Natural killer cell (primary cell): ENCODE data around the gene CYP27A1. TPM values are rescaled to one million over a fixed set of nuclear protein-coding genes. Genes with fewer than 3 reads are reported as not detected.

ENCODE experiments used
- ATAC-seq, 3 donors: fragments of 150-1000 bp in 2 of 3; fragments of 200-7000 bp in 1 of 3; cut with Tn5 transposase; 1 replicate in 1 of 3; 2 replicates in 2 of 3; pipeline ENCODE4 v1.10.0; 2021; ENCODE audit warnings: mild to moderate bottlenecking in 2 of 3, moderate library complexity in 2 of 3
- DNase-seq, 2 donors: peaks; one replicate each; pipeline versions ENCODE4 v3.0.0 to v3.0.0-alpha.2; 2013 to 2021; ENCODE audit warnings: mixed read lengths in 1 of 2
- H3K27ac ChIP-seq: one replicate; pipeline ENCODE4 v1.5.1; 2013; ENCODE audit warnings: mild to moderate bottlenecking, low read length
- H3K27me3 ChIP-seq: one replicate; pipeline ENCODE4 v1.6.1; 2013; ENCODE audit warnings: low read length; ENCODE audit not compliant: control insufficient read depth, insufficient read depth
- H3K36me3 ChIP-seq: one replicate; pipeline ENCODE4 v1.6.1; 2013; ENCODE audit warnings: low read length; ENCODE audit not compliant: control insufficient read depth, insufficient read depth
- H3K4me1 ChIP-seq: one replicate; pipeline ENCODE4 v1.6.1; 2013; ENCODE audit warnings: low read length; ENCODE audit not compliant: control insufficient read depth, insufficient read depth
- H3K4me3 ChIP-seq: one replicate; pipeline ENCODE4 v1.5.1; 2013; ENCODE audit warnings: low read length
- H3K9me3 ChIP-seq: one replicate; pipeline ENCODE4 v1.6.1; 2013; ENCODE audit warnings: low read length; ENCODE audit not compliant: control insufficient read depth, insufficient read depth
- H3K27ac Mint-ChIP-seq, 2 donors: one replicate each; pipeline ENCODE4 v1.8.0; 2022; ENCODE audit warnings: mild to moderate bottlenecking in 2 of 2, mixed read lengths in 2 of 2, moderate library complexity in 1 of 2
- H3K27me3 Mint-ChIP-seq, 2 donors: one replicate each; pipeline ENCODE4 v1.8.0; 2022; ENCODE audit warnings: low read depth in 2 of 2, mixed read lengths in 2 of 2
- H3K36me3 Mint-ChIP-seq: one replicate; pipeline ENCODE4 v1.8.0; 2022; ENCODE audit warnings: mixed read lengths
- H3K4me1 Mint-ChIP-seq, 2 donors: one replicate each; pipeline ENCODE4 v1.8.0; 2022; ENCODE audit warnings: mixed read lengths in 2 of 2
- H3K4me3 Mint-ChIP-seq: one replicate; pipeline ENCODE4 v1.8.0; 2022; ENCODE audit warnings: mild to moderate bottlenecking, moderate library complexity, mixed read lengths
- H3K9me3 Mint-ChIP-seq, 2 donors: one replicate each; pipeline ENCODE4 v1.8.0; 2022; ENCODE audit warnings: mixed read lengths in 2 of 2
- CTCF ChIP-seq: fragments of 200-600 bp; IDR thresholded peaks from one replicate; pipeline ENCODE4 v1.8.0; 2022; ENCODE audit warnings: antibody characterized with exemption
- WGBS: methylation state at CpG from one replicate; pipeline ENCODE4 v1.1.7; 2013; ENCODE audit warnings: missing lambda C conversion rate; ENCODE audit not compliant: insufficient coverage; 5-methylcytosine and 5-hydroxymethylcytosine counted together
- intact Hi-C: fragments of 100-400 bp; cut with micrococcal nuclease; formaldehyde crosslinking; loops from one replicate; pipeline ENCODE4 v1.14.2; 2022
- total RNA-seq, 4 donors: library from RNA; stranded (reverse); fragments of 120-200 nt in 1 of 4; gene quantifications; one replicate each; pipeline versions ENCODE4 v1.2.3 to v1.2.4, GENCODE V29; 2013 to 2022

The CYP27A1 gene
- total RNA-seq, 3 donors from 2014 or later (not counting 1 experiment from before 2014, with no cell fraction given): 0.61 to 1.6 TPM; not detected in 1

- TF ChIP-seq CTCF: no peak
- H3K9me3 Mint-ChIP-seq: no peaks in the 10 kb centered on the region
- H3K9me3 ChIP-seq: no peaks in the 10 kb centered on the region
- no peaks in the 10 kb centered on the region for H3K36me3 Mint-ChIP-seq
- no peaks in the 10 kb centered on the region for H3K36me3 ChIP-seq
- DNase-seq: no peak
- no peaks in the 10 kb centered on the region for H3K4me1 Mint-ChIP-seq
- H3K4me1 ChIP-seq: no peaks in the 10 kb centered on the region
- H3K27ac ChIP-seq: no peak overlapping the region
- intact Hi-C loops: no loop called here
- no peak for ATAC-seq
- H3K27me3 ChIP-seq: no peaks in the 10 kb centered on the region
- H3K27me3 Mint-ChIP-seq: peaks cover 9 to 16% of the 10 kb centered on the region in 2 donors
- 92% methylated on average over 15 of the region's 15 CpGs for WGBS
- no peak overlapping the region for H3K4me3 ChIP-seq
- no peak overlapping the region for H3K27ac Mint-ChIP-seq
- H3K4me3 Mint-ChIP-seq: no peak overlapping the region
Measured at GRCh38 chr2:218820746-218821369, 38.9 kb downstream of the CYP27A1 start.

- H3K9me3 ChIP-seq: no peaks in the 10 kb centered on the region
- no peaks in the 10 kb centered on the region for H3K27me3 ChIP-seq
- intact Hi-C loops: no loop called here
- no peak for DNase-seq
- H3K27ac Mint-ChIP-seq: no peak overlapping the region
- H3K36me3 Mint-ChIP-seq: no peaks in the 10 kb centered on the region
- H3K4me1 ChIP-seq: no peaks in the 10 kb centered on the region
- H3K4me3 Mint-ChIP-seq: no peak overlapping the region
- H3K36me3 ChIP-seq: no peaks in the 10 kb centered on the region
- peaks cover 6 to 11% of the 10 kb centered on the region in 2 donors for H3K27me3 Mint-ChIP-seq
- TF ChIP-seq CTCF: no peak
- ATAC-seq: no peak
- H3K4me1 Mint-ChIP-seq: no peaks in the 10 kb centered on the region
- no peaks in the 10 kb centered on the region for H3K9me3 Mint-ChIP-seq
- 88% methylated on average over 7 of the region's 9 CpGs for WGBS
- H3K27ac ChIP-seq: no peak overlapping the region
- H3K4me3 ChIP-seq: no peak overlapping the region
Measured at GRCh38 chr2:218821605-218822211, 39.8 kb downstream of the CYP27A1 start.

GRCh38 chr2:218822622-218823021 is 40.7 kb downstream of the CYP27A1 start:
- intact Hi-C loops: no loop called here
- no peak for TF ChIP-seq CTCF
- WGBS: 75% methylated on average over 7 of the region's 7 CpGs
- H3K9me3 ChIP-seq: no peaks in the 10 kb centered on the region
- Mint-ChIP-seq H3K4me3 (no peak overlapping the region), H3K36me3 (no peaks in the 10 kb centered on the region), H3K27me3 (peaks cover 6 to 9% of the 10 kb centered on the region in 2 donors), H3K4me1 (no peaks in the 10 kb centered on the region), H3K9me3 (no peaks in the 10 kb centered on the region), H3K27ac (no peak overlapping the region)
- DNase-seq (no peak), ATAC-seq (no peak)
- no peaks in the 10 kb centered on the region for H3K4me1 ChIP-seq
- no peak overlapping the region for H3K27ac ChIP-seq
- no peaks in the 10 kb centered on the region for H3K36me3 ChIP-seq
- H3K4me3 ChIP-seq: no peak overlapping the region
- H3K27me3 ChIP-seq: no peaks in the 10 kb centered on the region
